MCF 10A (cell line): Measurements from ENCODE around the gene CYFIP1. TPM values are rescaled to one million over a fixed set of nuclear protein-coding genes. Genes with fewer than 3 reads are reported as not detected.
"Not testable (repeated sequence)": the region's sequence is repeated elsewhere in the genome, so short reads cannot be mapped to it uniquely, and the experiment has no call there.

ENCODE experiments used
- BruUV-seq: library from RNA; stranded (reverse); fragments of 400-500 nt; replicated peaks from 2 replicates; lab custom pipeline; 2021; lab: Mats Ljungman, UMichigan
- CTCF ChIA-PET: fragments of 300-600 bp; sonication (Branson Sonifier 250); formaldehyde crosslinking; extraction: SDS; loops from one replicate; lab custom pipeline; 2021; ENCODE audit warnings: antibody characterized with exemption, inconsistent platforms; lab: Yijun Ruan, JAX
- POLR2A ChIA-PET: fragments of 300-600, 350-650 bp; sonication (Branson Sonifier 250); formaldehyde crosslinking; extraction: SDS; loops from one replicate; lab custom pipeline; 2020; ENCODE audit warnings: antibody characterized with exemption, inconsistent platforms; lab: Yijun Ruan, JAX
- DNase-seq: peaks from one replicate; pipeline ENCODE4 v3.0.0-alpha.2; 2018; ENCODE audit not compliant: unreplicated experiment
- H3K27ac Mint-ChIP-seq: one replicate; pipeline ENCODE4 v1.8.0; 2022; ENCODE audit warnings: mild to moderate bottlenecking, low read depth, mixed read lengths; ENCODE audit not compliant: unreplicated experiment
- H3K27me3 Mint-ChIP-seq: one replicate; pipeline ENCODE4 v1.8.0; 2022; ENCODE audit warnings: mixed read lengths; ENCODE audit not compliant: insufficient read depth, unreplicated experiment
- H3K36me3 Mint-ChIP-seq: one replicate; pipeline ENCODE4 v1.8.0; 2022; ENCODE audit warnings: mild to moderate bottlenecking, moderate library complexity, mixed read lengths; ENCODE audit not compliant: insufficient read depth, unreplicated experiment
- H3K4me1 Mint-ChIP-seq: one replicate; pipeline ENCODE4 v1.8.0; 2022; ENCODE audit warnings: mixed read lengths; ENCODE audit not compliant: insufficient read depth, unreplicated experiment
- H3K4me3 Mint-ChIP-seq: one replicate; pipeline ENCODE4 v1.8.0; 2022; ENCODE audit warnings: mild to moderate bottlenecking, moderate library complexity, mixed read lengths; ENCODE audit not compliant: unreplicated experiment
- H3K9me3 Mint-ChIP-seq: one replicate; pipeline ENCODE4 v1.8.0; 2022; ENCODE audit warnings: mixed read lengths; ENCODE audit not compliant: unreplicated experiment
- intact Hi-C: fragments of 100-400 bp; cut with micrococcal nuclease; formaldehyde crosslinking; loops from 2 replicates; pipeline ENCODE4 v1.14.1; 2022
- total RNA-seq: library from RNA; stranded (reverse); gene quantifications from 2 replicates; pipeline ENCODE4 v1.2.3, GENCODE V29; 2022
- TF ChIP-seq, protein P1 (sequence below): fragments of 200-600 bp; IDR thresholded peaks from one replicate; pipeline ENCODE4 v1.8.0; 2022; ENCODE audit warnings: antibody characterized with exemption, mild to moderate bottlenecking; ENCODE audit not compliant: unreplicated experiment

Gene CYFIP1
- total RNA-seq, 1 experiment from 2014 or later: 99.1 TPM

DNA sequence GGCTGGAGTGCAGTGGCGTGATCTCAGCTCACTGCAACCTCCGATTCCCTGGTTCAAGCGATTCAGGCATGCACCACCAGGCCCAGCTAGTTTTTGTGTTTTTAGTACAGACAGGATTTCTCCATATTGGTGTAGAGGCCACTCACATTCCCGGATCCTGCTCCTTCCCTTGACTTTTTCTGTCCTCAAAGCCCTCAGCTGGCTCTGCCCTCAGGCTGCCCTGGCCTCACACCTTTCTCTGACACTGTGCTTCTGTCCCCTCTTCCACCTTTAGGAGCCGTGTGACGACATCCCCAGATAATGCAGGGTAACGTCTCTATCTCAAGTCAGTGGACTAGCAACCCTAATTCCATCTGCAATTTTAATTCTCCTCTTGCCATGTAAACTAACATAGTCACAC, 8.6 kb upstream of the CYFIP1 start:
- Mint-ChIP-seq H3K9me3 (no peaks in the 10 kb centered on the region), H3K27me3 (no peaks in the 10 kb centered on the region), H3K36me3 (peaks cover 13% of the 10 kb centered on the region), H3K27ac (no peak overlapping the region), H3K4me3 (no peak overlapping the region), H3K4me1 (peaks cover 6% of the 10 kb centered on the region)
- POLR2A ChIA-PET: interaction anchor here (1.1 kb wide), 1 partner anchor 8 kb away, joined by 6 read pairs; the partner anchor contains the start of gene CYFIP1
- CTCF ChIA-PET: no interaction called here
- no peak for DNase-seq
- intact Hi-C loops: no loop called here
- TF ChIP-seq, protein P1, sequence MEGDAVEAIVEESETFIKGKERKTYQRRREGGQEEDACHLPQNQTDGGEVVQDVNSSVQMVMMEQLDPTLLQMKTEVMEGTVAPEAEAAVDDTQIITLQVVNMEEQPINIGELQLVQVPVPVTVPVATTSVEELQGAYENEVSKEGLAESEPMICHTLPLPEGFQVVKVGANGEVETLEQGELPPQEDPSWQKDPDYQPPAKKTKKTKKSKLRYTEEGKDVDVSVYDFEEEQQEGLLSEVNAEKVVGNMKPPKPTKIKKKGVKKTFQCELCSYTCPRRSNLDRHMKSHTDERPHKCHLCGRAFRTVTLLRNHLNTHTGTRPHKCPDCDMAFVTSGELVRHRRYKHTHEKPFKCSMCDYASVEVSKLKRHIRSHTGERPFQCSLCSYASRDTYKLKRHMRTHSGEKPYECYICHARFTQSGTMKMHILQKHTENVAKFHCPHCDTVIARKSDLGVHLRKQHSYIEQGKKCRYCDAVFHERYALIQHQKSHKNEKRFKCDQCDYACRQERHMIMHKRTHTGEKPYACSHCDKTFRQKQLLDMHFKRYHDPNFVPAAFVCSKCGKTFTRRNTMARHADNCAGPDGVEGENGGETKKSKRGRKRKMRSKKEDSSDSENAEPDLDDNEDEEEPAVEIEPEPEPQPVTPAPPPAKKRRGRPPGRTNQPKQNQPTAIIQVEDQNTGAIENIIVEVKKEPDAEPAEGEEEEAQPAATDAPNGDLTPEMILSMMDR: no peak
- BruUV-seq: no TSS peak

DNA sequence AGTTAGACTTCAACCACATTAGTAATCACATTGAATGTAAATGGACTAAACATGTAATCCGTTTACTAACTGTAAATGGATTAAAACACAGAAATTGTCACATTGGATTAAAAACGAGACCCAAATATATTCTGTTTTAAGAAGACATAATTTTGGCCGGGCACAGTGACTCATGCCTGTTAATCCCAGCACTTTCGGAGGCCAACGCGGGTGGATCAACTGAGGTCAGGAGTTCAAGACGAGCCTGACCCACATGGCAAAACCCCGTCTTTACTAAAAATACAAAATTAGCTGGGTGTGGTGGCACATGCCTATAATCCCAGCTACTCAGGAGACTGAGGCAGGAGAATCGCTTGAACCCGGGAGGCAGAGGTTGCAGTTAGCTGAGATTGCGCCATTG, 1.8 kb upstream of the CYFIP1 start:
- BruUV-seq, DNase-seq, H3K4me1 Mint-ChIP-seq, H3K27me3 Mint-ChIP-seq, H3K4me3 Mint-ChIP-seq, H3K9me3 Mint-ChIP-seq, POLR2A ChIA-PET, H3K36me3 Mint-ChIP-seq, H3K27ac Mint-ChIP-seq: not testable (repeated sequence)
- CTCF ChIA-PET: interaction anchor here (0.6 kb wide), 1 partner anchor 19 kb away, joined by 3 read pairs; no protein-coding TSS in a partner anchor
- intact Hi-C loops: loop anchor here (5.0 kb wide), 1 partner anchor 85 kb away; no protein-coding TSS in a partner anchor

DNA sequence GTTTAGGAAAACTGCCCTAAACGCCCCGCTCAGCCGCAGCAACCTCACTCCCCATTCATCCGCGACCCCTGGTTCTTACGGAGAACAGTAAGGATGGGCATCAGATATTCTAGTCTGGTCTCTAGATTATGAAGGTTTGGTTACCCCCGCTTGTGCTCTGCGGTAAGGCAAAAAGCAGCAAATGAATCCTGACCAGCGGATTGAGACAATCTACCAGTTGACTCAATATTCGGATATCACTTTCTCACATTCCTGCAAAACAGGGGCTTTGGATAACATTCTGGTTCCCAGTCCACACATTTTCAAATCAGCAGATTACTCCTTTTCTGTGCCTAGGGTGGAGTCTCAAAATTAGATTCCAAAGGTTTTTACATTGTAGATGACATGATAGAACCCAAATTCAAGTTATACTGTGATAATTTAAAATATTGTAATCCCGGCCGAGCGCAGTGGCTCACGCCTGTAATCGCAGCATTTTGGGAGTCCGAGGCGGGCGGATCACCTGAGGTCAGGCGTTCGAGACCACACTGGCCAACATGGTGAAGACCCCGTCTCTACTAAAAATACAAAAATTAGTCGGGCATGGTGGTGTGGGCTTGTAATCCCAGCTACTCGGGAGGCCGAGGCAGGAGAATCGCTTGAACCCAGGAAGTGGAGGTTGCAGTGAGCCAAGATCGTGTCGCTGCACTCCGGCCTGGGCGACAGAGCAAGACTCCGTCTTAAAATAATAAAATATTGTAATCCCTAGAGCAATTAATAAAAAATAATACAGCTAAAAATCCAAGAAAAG, 1.1 kb upstream of the CYFIP1 start:
- Mint-ChIP-seq H3K36me3 (no peaks in the 10 kb centered on the region), H3K9me3 (no peaks in the 10 kb centered on the region), H3K27me3 (no peaks in the 10 kb centered on the region), H3K27ac (no peak overlapping the region), H3K4me3 (peak overlapping the region; percentile 95), H3K4me1 (no peaks in the 10 kb centered on the region)
- TSS peak; percentile 42 for BruUV-seq
- intact Hi-C loops: loop anchor here (5.0 kb wide), 1 partner anchor 84 kb away; no protein-coding TSS in a partner anchor
- ChIA-PET CTCF (interaction anchor here (0.8 kb wide), 1 partner anchor 13 kb away, joined by 3 read pairs; no protein-coding TSS in a partner anchor), POLR2A (interaction anchor here (0.5 to 3.1 kb wide), 12 partner anchors 8 to 143 kb away, joined by 3 to 29 read pairs (median 5); partner anchors contain the start of genes NIPA2 and TUBGCP5)
- TF ChIP-seq, protein P1: no peak
- no peak for DNase-seq

DNA sequence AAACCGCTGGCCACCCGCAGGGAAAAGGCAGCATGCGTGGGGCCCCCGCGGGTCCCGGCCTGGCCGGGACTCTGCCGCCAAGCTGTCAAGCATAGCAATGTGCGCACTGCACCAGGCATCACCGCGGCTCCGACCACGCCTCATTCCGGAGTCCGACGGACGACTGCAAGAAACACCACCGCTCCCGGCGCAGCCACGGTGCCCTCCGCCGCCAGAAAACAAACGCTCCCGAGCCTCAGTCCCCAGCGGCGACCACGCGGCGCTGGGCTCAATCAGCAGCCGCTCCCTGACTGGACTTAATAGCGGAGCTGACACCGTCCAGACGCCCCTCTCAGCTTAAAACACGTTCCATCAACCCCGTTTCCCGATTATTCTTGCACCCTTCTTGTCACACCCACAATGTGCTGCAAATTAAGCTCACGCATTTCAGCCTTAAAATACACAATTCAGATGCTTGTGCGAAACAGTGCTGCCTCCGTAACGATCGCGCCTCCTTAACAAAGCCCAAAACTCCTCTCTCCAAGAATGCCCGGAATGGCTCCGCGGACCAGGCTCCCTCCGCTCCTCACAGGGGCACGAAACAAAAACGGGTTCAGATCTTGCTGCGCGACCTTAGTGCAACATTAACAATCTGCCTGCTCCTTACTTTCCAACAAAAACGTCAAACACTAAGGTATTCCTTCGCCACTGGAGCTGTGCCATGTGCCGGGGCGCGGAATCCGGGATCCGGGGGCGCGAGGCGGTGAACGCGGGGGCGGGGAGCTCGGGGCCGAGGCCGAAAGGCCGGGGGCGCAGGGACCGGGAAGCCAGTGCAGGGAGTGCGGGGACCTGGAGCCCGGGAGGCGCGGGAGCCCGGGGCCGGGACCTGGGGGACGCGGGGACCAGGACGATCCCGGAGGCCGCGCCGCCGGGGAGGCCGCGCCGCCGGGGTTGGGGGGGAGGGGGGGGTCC, 655 bp downstream of the CYFIP1 start:
- TF ChIP-seq, protein P1: no peak
- Mint-ChIP-seq H3K4me3 (peak overlapping the region; percentile 95), H3K4me1 (no peaks in the 10 kb centered on the region), H3K27me3 (no peaks in the 10 kb centered on the region), H3K36me3 (no peaks in the 10 kb centered on the region), H3K27ac (peak overlapping the region; percentile 86), H3K9me3 (no peaks in the 10 kb centered on the region)
- intact Hi-C loops: loop anchor here (5.0 kb wide), 2 partner anchors 47 to 82 kb away; no protein-coding TSS in a partner anchor
- POLR2A ChIA-PET: interaction anchor here (0.6 to 3.1 kb wide), 13 partner anchors 10 to 141 kb away, joined by 3 to 29 read pairs (median 6); partner anchors contain the start of genes NIPA2 and TUBGCP5
- TSS peak; percentile 48 for BruUV-seq
- CTCF ChIA-PET: interaction anchor here (0.6 to 1.2 kb wide), 5 partner anchors 30 to 399 kb away, joined by 3 to 5 read pairs (median 3); no protein-coding TSS in a partner anchor
- DNase-seq: peak; percentile 55
